Uterus (tissue), 2 donors: ENCODE data around the gene STPG4.

ENCODE experiments used
- POLR2A ChIP-seq, 2 donors: fragments of 450-650 bp; IDR thresholded peaks; one replicate each; pipeline ENCODE4 v1.6.1; 2016; ENCODE audit warnings: antibody characterized with exemption in 2 of 2, mild to moderate bottlenecking in 1 of 2, moderate library complexity in 1 of 2
- TF ChIP-seq, protein P1 (sequence below), 4 experiments: fragments of 200-600 bp in 2 of 4; fragments of 450-650 bp in 2 of 4; sonication (generic) in 2 of 4; IDR thresholded peaks; one replicate each; pipeline ENCODE4 v1.5.1; 2016 to 2019; ENCODE audit warnings: antibody characterized with exemption in 4 of 4, mild to moderate bottlenecking in 2 of 4, moderate library complexity in 1 of 4

DNA sequence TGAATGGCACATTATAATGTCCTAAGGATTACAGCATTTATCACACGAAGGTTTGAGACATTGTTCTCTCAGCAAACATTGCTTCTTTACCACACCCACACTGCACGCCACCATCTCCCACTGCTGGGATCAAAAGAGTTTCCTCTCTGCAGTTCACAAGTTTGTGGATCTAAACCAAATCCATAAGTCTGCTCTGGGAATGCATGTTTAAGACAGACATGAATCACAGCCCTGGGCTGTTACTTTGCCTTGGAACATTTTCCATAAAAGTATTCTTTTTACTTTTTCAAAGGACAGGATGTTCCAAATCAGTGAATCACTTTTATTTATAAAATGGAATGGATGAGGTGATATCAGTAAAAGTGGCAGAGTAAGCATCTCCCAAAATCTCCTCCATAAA, 36.1 kb downstream of the STPG4 start:
- TF ChIP-seq POLR2A (IDR thresholded peaks at IDR 0.05) = no peak
- TF ChIP-seq, protein P1, sequence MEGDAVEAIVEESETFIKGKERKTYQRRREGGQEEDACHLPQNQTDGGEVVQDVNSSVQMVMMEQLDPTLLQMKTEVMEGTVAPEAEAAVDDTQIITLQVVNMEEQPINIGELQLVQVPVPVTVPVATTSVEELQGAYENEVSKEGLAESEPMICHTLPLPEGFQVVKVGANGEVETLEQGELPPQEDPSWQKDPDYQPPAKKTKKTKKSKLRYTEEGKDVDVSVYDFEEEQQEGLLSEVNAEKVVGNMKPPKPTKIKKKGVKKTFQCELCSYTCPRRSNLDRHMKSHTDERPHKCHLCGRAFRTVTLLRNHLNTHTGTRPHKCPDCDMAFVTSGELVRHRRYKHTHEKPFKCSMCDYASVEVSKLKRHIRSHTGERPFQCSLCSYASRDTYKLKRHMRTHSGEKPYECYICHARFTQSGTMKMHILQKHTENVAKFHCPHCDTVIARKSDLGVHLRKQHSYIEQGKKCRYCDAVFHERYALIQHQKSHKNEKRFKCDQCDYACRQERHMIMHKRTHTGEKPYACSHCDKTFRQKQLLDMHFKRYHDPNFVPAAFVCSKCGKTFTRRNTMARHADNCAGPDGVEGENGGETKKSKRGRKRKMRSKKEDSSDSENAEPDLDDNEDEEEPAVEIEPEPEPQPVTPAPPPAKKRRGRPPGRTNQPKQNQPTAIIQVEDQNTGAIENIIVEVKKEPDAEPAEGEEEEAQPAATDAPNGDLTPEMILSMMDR (IDR thresholded peaks at IDR 0.05) = no peak
